Measurements from ENCODE around the gene LRIT3.

LRIT3 gene

DNA sequence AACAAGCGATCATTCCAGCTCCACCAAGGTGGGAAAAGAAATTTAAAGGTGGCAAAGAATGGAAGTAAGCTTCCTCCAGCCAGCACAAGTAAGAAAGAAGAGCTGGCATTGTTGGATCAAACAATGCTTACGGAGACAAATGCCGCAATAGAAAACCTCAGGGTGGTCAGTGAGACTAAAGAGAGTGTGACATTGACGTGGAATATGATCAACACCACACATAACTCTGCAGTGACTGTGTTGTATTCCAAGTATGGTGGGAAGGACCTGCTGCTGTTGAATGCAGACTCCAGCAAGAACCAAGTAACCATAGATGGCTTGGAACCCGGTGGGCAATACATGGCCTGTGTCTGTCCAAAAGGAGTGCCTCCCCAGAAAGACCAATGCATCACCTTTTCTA, 22.2 kb downstream of the LRIT3 start:
- TF ChIP-seq FOXP2 (optimal IDR thresholded peaks at IDR 0.05; ENCODE audit: borderline replicate concordance, extremely low read depth, extremely low read length, insufficient read depth), result no peak
- TF ChIP-seq TAF1 (IDR thresholded peaks at IDR 0.05; ENCODE audit: borderline replicate concordance, insufficient read depth, low read length), result no peak
- no peak for TF ChIP-seq POLR2AphosphoS5 (IDR thresholded peaks at IDR 0.05; ENCODE audit: low read depth, low read length)
- TF ChIP-seq SIN3A (IDR thresholded peaks at IDR 0.05; ENCODE audit: borderline replicate concordance, insufficient read depth, low read length), result no peak
- TF ChIP-seq, protein P1, sequence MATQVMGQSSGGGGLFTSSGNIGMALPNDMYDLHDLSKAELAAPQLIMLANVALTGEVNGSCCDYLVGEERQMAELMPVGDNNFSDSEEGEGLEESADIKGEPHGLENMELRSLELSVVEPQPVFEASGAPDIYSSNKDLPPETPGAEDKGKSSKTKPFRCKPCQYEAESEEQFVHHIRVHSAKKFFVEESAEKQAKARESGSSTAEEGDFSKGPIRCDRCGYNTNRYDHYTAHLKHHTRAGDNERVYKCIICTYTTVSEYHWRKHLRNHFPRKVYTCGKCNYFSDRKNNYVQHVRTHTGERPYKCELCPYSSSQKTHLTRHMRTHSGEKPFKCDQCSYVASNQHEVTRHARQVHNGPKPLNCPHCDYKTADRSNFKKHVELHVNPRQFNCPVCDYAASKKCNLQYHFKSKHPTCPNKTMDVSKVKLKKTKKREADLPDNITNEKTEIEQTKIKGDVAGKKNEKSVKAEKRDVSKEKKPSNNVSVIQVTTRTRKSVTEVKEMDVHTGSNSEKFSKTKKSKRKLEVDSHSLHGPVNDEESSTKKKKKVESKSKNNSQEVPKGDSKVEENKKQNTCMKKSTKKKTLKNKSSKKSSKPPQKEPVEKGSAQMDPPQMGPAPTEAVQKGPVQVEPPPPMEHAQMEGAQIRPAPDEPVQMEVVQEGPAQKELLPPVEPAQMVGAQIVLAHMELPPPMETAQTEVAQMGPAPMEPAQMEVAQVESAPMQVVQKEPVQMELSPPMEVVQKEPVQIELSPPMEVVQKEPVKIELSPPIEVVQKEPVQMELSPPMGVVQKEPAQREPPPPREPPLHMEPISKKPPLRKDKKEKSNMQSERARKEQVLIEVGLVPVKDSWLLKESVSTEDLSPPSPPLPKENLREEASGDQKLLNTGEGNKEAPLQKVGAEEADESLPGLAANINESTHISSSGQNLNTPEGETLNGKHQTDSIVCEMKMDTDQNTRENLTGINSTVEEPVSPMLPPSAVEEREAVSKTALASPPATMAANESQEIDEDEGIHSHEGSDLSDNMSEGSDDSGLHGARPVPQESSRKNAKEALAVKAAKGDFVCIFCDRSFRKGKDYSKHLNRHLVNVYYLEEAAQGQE (IDR thresholded peaks at IDR 0.05; ENCODE audit: insufficient read depth in 1 of 2, low read depth in 2 of 2, low read length in 2 of 2), result no peak

DNA sequence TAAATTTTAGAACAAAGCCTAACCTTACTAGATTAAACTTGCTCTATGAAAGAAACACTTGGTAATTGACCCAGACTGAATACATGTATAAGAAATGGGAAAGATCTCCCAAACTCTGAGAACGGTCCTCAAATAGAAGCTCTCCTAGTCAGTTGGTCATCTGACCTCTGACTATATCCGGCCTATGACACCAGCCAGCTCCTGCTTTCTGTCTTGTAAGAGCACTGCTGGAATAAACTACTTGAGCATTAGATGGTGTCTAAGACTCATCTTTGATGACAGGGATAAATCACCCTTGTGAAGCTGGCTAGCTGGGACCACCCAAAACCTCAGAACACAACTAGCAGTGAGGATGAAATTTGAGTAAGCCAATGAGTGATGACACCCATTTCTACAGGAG, 24.2 kb downstream of the LRIT3 start:
- TF ChIP-seq POLR2AphosphoS5 (IDR thresholded peaks at IDR 0.05; ENCODE audit: low read depth, low read length) (no peak), SIN3A (IDR thresholded peaks at IDR 0.05; ENCODE audit: borderline replicate concordance, insufficient read depth, low read length) (no peak), TAF1 (IDR thresholded peaks at IDR 0.05; ENCODE audit: borderline replicate concordance, insufficient read depth, low read length) (no peak), FOXP2 (optimal IDR thresholded peaks at IDR 0.05; ENCODE audit: borderline replicate concordance, extremely low read depth, extremely low read length, insufficient read depth) (no peak)
- TF ChIP-seq, protein P1 (IDR thresholded peaks at IDR 0.05; ENCODE audit: insufficient read depth in 1 of 2, low read depth in 2 of 2, low read length in 2 of 2), result no peak

DNA sequence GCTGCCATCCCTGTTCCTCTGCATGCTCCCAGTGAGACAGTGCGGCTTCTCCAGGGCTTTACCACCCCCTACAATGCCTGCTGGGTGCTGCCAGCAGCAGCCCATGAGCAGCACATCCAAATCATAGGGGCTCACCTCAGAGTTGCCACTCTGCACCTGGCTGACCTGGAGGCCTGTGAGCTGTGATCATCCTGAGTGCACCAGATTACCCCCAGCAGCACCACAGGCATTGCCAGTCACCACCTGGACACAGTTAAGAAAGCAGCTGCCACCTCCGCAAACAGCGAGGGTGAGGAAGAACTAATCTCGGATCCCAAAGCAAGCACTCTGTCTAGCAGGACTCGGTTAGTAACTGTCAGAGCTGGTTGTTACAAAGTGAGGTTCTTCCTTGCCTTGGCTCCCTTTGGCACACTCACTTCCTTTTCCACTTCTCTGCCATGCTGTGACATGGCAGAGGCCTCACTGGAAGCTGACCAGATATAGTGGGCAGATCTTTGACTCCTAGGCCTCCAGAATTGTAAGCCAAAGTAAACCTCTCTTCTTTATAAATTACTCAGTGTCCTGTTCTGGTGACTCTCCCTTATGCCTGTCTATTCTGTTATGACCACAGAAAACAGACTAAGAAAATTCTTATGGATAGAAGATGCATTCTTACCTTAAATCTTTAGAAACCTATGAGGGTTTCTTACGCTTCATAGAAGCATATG, 25.2 kb downstream of the LRIT3 start:
- no peak for TF ChIP-seq FOXP2 (optimal IDR thresholded peaks at IDR 0.05; ENCODE audit: borderline replicate concordance, extremely low read depth, extremely low read length, insufficient read depth)
- no peak for TF ChIP-seq SIN3A (IDR thresholded peaks at IDR 0.05; ENCODE audit: borderline replicate concordance, insufficient read depth, low read length)
- TF ChIP-seq POLR2AphosphoS5 (IDR thresholded peaks at IDR 0.05; ENCODE audit: low read depth, low read length), result no peak
- no peak for TF ChIP-seq TAF1 (IDR thresholded peaks at IDR 0.05; ENCODE audit: borderline replicate concordance, insufficient read depth, low read length)
- TF ChIP-seq, protein P1 (IDR thresholded peaks at IDR 0.05; ENCODE audit: insufficient read depth in 1 of 2, low read depth in 2 of 2, low read length in 2 of 2), result no peak

DNA sequence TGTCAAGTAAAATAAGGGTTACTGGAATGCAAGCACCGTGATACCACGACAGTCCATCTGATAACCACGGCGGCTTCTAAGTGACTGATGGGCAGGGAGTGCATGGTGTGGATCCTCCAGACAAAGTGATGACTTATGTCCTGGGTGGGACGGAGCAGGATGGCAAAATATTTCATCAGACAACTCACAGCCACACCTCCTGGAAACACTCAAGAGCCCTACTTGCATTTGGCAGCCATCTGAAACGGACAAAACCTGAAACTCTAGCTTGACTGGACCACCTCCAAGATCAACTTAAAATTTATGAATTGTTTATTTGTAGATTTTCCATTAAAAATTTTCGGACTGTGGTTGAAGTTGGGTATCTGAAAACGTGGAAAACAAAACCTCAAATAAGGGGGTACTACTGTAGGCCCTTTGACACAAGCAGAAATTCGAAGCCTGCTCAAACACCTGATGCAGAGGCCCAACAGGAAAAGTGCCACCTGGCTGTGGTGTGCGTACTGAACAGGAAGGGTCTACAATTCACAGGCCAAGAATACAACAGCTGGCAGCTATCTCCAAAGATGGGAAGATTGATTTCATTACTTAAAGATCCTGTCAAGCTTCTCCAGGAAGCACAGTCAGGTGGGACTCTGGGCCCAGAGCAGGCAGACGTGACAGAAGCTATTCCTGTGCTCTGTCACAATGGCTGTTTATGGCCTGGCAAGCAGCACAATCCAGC, 26.0 kb downstream of the LRIT3 start:
- TF ChIP-seq SIN3A (IDR thresholded peaks at IDR 0.05; ENCODE audit: borderline replicate concordance, insufficient read depth, low read length), result no peak
- TF ChIP-seq, protein P1 (IDR thresholded peaks at IDR 0.05; ENCODE audit: insufficient read depth in 1 of 2, low read depth in 2 of 2, low read length in 2 of 2), result no peak
- no peak for TF ChIP-seq POLR2AphosphoS5 (IDR thresholded peaks at IDR 0.05; ENCODE audit: low read depth, low read length)
- TF ChIP-seq TAF1 (IDR thresholded peaks at IDR 0.05; ENCODE audit: borderline replicate concordance, insufficient read depth, low read length), result no peak
- no peak for TF ChIP-seq FOXP2 (optimal IDR thresholded peaks at IDR 0.05; ENCODE audit: borderline replicate concordance, extremely low read depth, extremely low read length, insufficient read depth)
